ENCODE measurements around the gene HES7.

GRCh38 chr17:8138374-8138671, 14.4 kb upstream of the HES7 start:
- TF ChIP-seq POLR2A (IDR thresholded peaks at IDR 0.05) = no peak
- no peak for TF ChIP-seq CTCF (IDR thresholded peaks at IDR 0.05)

Data from lower leg skin (tissue), 3 donors.